Mesothelial cell of epicardium (in vitro differentiated cells): ENCODE results near the gene KANSL1. TPM values are rescaled to one million over a fixed set of nuclear protein-coding genes. Genes with fewer than 3 reads are reported as not detected.

Experiments used
- DNase-seq, 2 experiments: peaks; one replicate each; pipeline ENCODE4 v3.0.0; 2021; ENCODE audit warnings: low spot score in 2 of 2; ENCODE audit not compliant: unreplicated experiment in 2 of 2
- H3K27ac Mint-ChIP-seq: 2 replicates; pipeline ENCODE4 v1.8.0; 2021; ENCODE audit warnings: mixed read lengths
- H3K27me3 Mint-ChIP-seq: 2 replicates; pipeline ENCODE4 v1.8.0; 2021; ENCODE audit warnings: low read depth, mixed read lengths
- H3K36me3 Mint-ChIP-seq: 2 replicates; pipeline ENCODE4 v1.8.0; 2021; ENCODE audit warnings: mixed read lengths
- H3K4me1 Mint-ChIP-seq: 2 replicates; pipeline ENCODE4 v1.8.0; 2021; ENCODE audit warnings: mixed read lengths
- H3K4me3 Mint-ChIP-seq: 2 replicates; pipeline ENCODE4 v1.8.0; 2021; ENCODE audit warnings: mild to moderate bottlenecking, moderate library complexity, mixed read lengths
- H3K9me3 Mint-ChIP-seq: 2 replicates; pipeline ENCODE4 v1.8.0; 2021; ENCODE audit warnings: mixed read lengths
- CTCF ChIP-seq: fragments of 200-600 bp; sonication (generic); IDR thresholded peaks from one replicate; pipeline ENCODE4 v1.5.0; 2021; ENCODE audit warnings: antibody characterized with exemption; ENCODE audit not compliant: unreplicated experiment
- total RNA-seq: library from RNA; stranded (reverse); gene quantifications from 3 replicates; pipeline ENCODE4 v1.2.1, GENCODE V29; 2021

KANSL1 gene
- total RNA-seq, 1 donor from 2014 or later, result 189 TPM

GRCh38 chr17:46045639-46046038 lies 147.6 kb downstream of the KANSL1 start:
- Mint-ChIP-seq H3K36me3 (peaks cover 22% of the 10 kb centered on the region), H3K27me3 (no peaks in the 10 kb centered on the region), H3K9me3 (no peaks in the 10 kb centered on the region), H3K4me1 (peaks cover 30% of the 10 kb centered on the region), H3K27ac (peak overlapping the region; percentile 86), H3K4me3 (no peak overlapping the region)
- no peak for DNase-seq
- TF ChIP-seq CTCF, result no peak

GRCh38 chr17:46044989-46045388 lies 148.2 kb downstream of the KANSL1 start:
- peaks cover 21% of the 10 kb centered on the region for H3K36me3 Mint-ChIP-seq
- peak overlapping the region; percentile 89 for H3K27ac Mint-ChIP-seq
- no peak overlapping the region for H3K4me3 Mint-ChIP-seq

GRCh38 chr17:46044286-46044928 lies 148.8 kb downstream of the KANSL1 start:
- Mint-ChIP-seq H3K27me3 (no peaks in the 10 kb centered on the region), H3K4me1 (peaks cover 30% of the 10 kb centered on the region), H3K27ac (peak overlapping the region; percentile 89), H3K9me3 (no peaks in the 10 kb centered on the region), H3K36me3 (peaks cover 21% of the 10 kb centered on the region), H3K4me3 (no peak overlapping the region)
- peak; percentile 54 for TF ChIP-seq CTCF
- peak in 1 of 2 experiments; percentile 58 for DNase-seq

More at GRCh38 chr17:46044989-46045388, 148.2 kb downstream of the KANSL1 start:
- no peaks in the 10 kb centered on the region for H3K9me3 Mint-ChIP-seq
- TF ChIP-seq CTCF, result no peak
- no peaks in the 10 kb centered on the region for H3K27me3 Mint-ChIP-seq
- H3K4me1 Mint-ChIP-seq, result peaks cover 30% of the 10 kb centered on the region
- no peak for DNase-seq

GRCh38 chr17:46043606-46044005 lies 149.6 kb downstream of the KANSL1 start:
- TF ChIP-seq CTCF, result no peak
- no peak for DNase-seq
- H3K36me3 Mint-ChIP-seq, result peaks cover 24% of the 10 kb centered on the region
- no peaks in the 10 kb centered on the region for H3K27me3 Mint-ChIP-seq
- H3K4me3 Mint-ChIP-seq, result no peak overlapping the region
- H3K4me1 Mint-ChIP-seq, result peaks cover 30% of the 10 kb centered on the region
- H3K9me3 Mint-ChIP-seq, result no peaks in the 10 kb centered on the region
- peak overlapping the region; percentile 89 for H3K27ac Mint-ChIP-seq

- H3K9me3 Mint-ChIP-seq, result no peaks in the 10 kb centered on the region
- no peaks in the 10 kb centered on the region for H3K27me3 Mint-ChIP-seq
- peaks cover 28% of the 10 kb centered on the region for H3K36me3 Mint-ChIP-seq
- no peak for TF ChIP-seq CTCF
- no peak for DNase-seq
- H3K4me1 Mint-ChIP-seq, result peaks cover 30% of the 10 kb centered on the region
- H3K27ac Mint-ChIP-seq, result peak overlapping the region; percentile 89
- no peak overlapping the region for H3K4me3 Mint-ChIP-seq
Measured at GRCh38 chr17:46042925-46043324, 150.3 kb downstream of the KANSL1 start.
